Right atrium auricular region (tissue), 2 donors: ENCODE data around the gene DSTYK. TPM values are rescaled to one million over a fixed set of nuclear protein-coding genes. Genes with fewer than 3 reads are reported as not detected.

Source experiments
- DNase-seq: peaks from one replicate; pipeline ENCODE4 v3.0.0-alpha.2; 2019; ENCODE audit warnings: low spot score
- H3K27ac ChIP-seq, 2 donors: fragments of 200-600 bp; sonication (generic); 1 replicate in 1 of 2; 2 replicates in 1 of 2; pipeline ENCODE4 v1.5.1; 2016 to 2019
- H3K27me3 ChIP-seq, 2 donors: fragments of 200-600 bp; sonication (generic); one replicate each; pipeline versions ENCODE4 v1.5.1 to v1.6.0; 2017 to 2019
- H3K36me3 ChIP-seq: fragments of 200-600 bp; sonication (generic); one replicate; pipeline ENCODE4 v1.5.1; 2016
- H3K4me1 ChIP-seq, 2 donors: fragments of 200-600 bp; sonication (generic); one replicate each; pipeline versions ENCODE4 v1.5.1 to v1.6.0; 2017 to 2019
- H3K4me3 ChIP-seq, 2 donors: fragments of 200-600 bp; sonication (generic); 1 replicate in 1 of 2; 2 replicates in 1 of 2; pipeline ENCODE4 v1.5.1; 2017 to 2019; ENCODE audit warnings: mild to moderate bottlenecking in 1 of 2, moderate library complexity in 1 of 2
- H3K9me3 ChIP-seq, 2 donors: fragments of 200-600 bp; sonication (generic); one replicate each; pipeline ENCODE4 v1.5.1; 2019
- CTCF ChIP-seq, 2 donors: fragments of 200-600 bp; sonication (generic); IDR thresholded peaks; one replicate each; pipeline ENCODE4 v1.5.1; 2019; ENCODE audit warnings: antibody characterized with exemption in 2 of 2
- total RNA-seq, 2 donors: library from RNA; depleted of rRNA; stranded (reverse); fragments of >200 nt; gene quantifications; one replicate each; pipeline ENCODE4 v1.1.0, GENCODE V29; 2016

The DSTYK gene
- total RNA-seq, 2 donors from 2014 or later, result 6.7 to 8.9 TPM

GRCh38 chr1:205118752-205119151, 92.8 kb downstream of the DSTYK start:
- DNase-seq, result no peak
- Histone ChIP-seq H3K4me3 (no peak overlapping the region), H3K27me3 (no peaks in the 10 kb centered on the region), H3K27ac (no peak overlapping the region), H3K9me3 (no peaks in the 10 kb centered on the region), H3K4me1 (peaks cover 0 to 31% of the 10 kb centered on the region in 2 donors), H3K36me3 (peaks cover 16% of the 10 kb centered on the region)
- no peak for TF ChIP-seq CTCF (IDR thresholded peaks at IDR 0.05)

GRCh38 chr1:205111354-205111753, 100.1 kb downstream of the DSTYK start:
- H3K27ac ChIP-seq, result no peak overlapping the region
- H3K4me3 ChIP-seq, result no peak overlapping the region
- TF ChIP-seq CTCF (IDR thresholded peaks at IDR 0.05), result no peak
- H3K4me1 ChIP-seq, result no peaks in the 10 kb centered on the region
- H3K27me3 ChIP-seq, result no peaks in the 10 kb centered on the region
- no peaks in the 10 kb centered on the region for H3K9me3 ChIP-seq
- peaks cover 39% of the 10 kb centered on the region for H3K36me3 ChIP-seq
- no peak for DNase-seq

- no peak for DNase-seq
- TF ChIP-seq CTCF (IDR thresholded peaks at IDR 0.05), result no peak
- peaks cover 49% of the 10 kb centered on the region for H3K36me3 ChIP-seq
- H3K4me3 ChIP-seq, result no peak overlapping the region
- H3K27me3 ChIP-seq, result no peaks in the 10 kb centered on the region
- H3K4me1 ChIP-seq, result no peaks in the 10 kb centered on the region
- no peaks in the 10 kb centered on the region for H3K9me3 ChIP-seq
- no peak overlapping the region for H3K27ac ChIP-seq
Measured at GRCh38 chr1:205109711-205110110, 101.8 kb downstream of the DSTYK start.

GRCh38 chr1:205109269-205109668, 102.2 kb downstream of the DSTYK start:
- peaks cover 49% of the 10 kb centered on the region for H3K36me3 ChIP-seq
- no peak for TF ChIP-seq CTCF (IDR thresholded peaks at IDR 0.05)
- no peak for DNase-seq
- H3K27me3 ChIP-seq, result no peaks in the 10 kb centered on the region
- H3K9me3 ChIP-seq, result no peaks in the 10 kb centered on the region
- H3K4me1 ChIP-seq, result no peaks in the 10 kb centered on the region
- H3K27ac ChIP-seq, result no peak overlapping the region
- no peak overlapping the region for H3K4me3 ChIP-seq

- DNase-seq, result no peak
- TF ChIP-seq CTCF (IDR thresholded peaks at IDR 0.05), result no peak
- no peaks in the 10 kb centered on the region for H3K27me3 ChIP-seq
- no peak overlapping the region for H3K4me3 ChIP-seq
- no peaks in the 10 kb centered on the region for H3K4me1 ChIP-seq
- peaks cover 47% of the 10 kb centered on the region for H3K36me3 ChIP-seq
- H3K27ac ChIP-seq, result no peak overlapping the region
- no peaks in the 10 kb centered on the region for H3K9me3 ChIP-seq
Measured at GRCh38 chr1:205108464-205108863, 103.0 kb downstream of the DSTYK start.

- no peak for TF ChIP-seq CTCF (IDR thresholded peaks at IDR 0.05)
- H3K27me3 ChIP-seq, result no peaks in the 10 kb centered on the region
- H3K27ac ChIP-seq, result no peak overlapping the region
- no peaks in the 10 kb centered on the region for H3K9me3 ChIP-seq
- H3K36me3 ChIP-seq, result peaks cover 44% of the 10 kb centered on the region
- DNase-seq, result no peak
- no peaks in the 10 kb centered on the region for H3K4me1 ChIP-seq
- H3K4me3 ChIP-seq, result no peak overlapping the region
Measured at GRCh38 chr1:205107327-205107726, 104.2 kb downstream of the DSTYK start.
